Ramos (cell line): Measurements from ENCODE around the gene NFIB.

Experiments
- in situ Hi-C: fragments of 300-500 bp; cut with MboI; formaldehyde crosslinking; loops from one replicate; pipeline ENCODE4 v1.14.3; 2022; ENCODE audit warnings: low sequenced_read_pairs; ENCODE audit not compliant: unreplicated experiment

The NFIB gene

GRCh38 chr9:14170392-14170931 is 143.5 kb downstream of the NFIB start:
- in situ Hi-C loops = no loop called here

GRCh38 chr9:14168381-14168780 is 145.6 kb downstream of the NFIB start:
- in situ Hi-C loops = no loop called here

- in situ Hi-C loops = no loop called here
Measured at GRCh38 chr9:14165376-14166035, 148.4 kb downstream of the NFIB start.

GRCh38 chr9:14164908-14165307 is 149.0 kb downstream of the NFIB start:
- in situ Hi-C loops = no loop called here

GRCh38 chr9:14159440-14160216 is 154.3 kb downstream of the NFIB start:
- in situ Hi-C loops = no loop called here

GRCh38 chr9:14158916-14159315 is 155.0 kb downstream of the NFIB start:
- in situ Hi-C loops = no loop called here

GRCh38 chr9:14158136-14158813 is 155.7 kb downstream of the NFIB start:
- in situ Hi-C loops = no loop called here

- in situ Hi-C loops = no loop called here
Measured at GRCh38 chr9:14157191-14157590, 156.8 kb downstream of the NFIB start.

- in situ Hi-C loops = no loop called here
Measured at GRCh38 chr9:14156046-14156445, 157.9 kb downstream of the NFIB start.

- in situ Hi-C loops = no loop called here
Measured at GRCh38 chr9:14155237-14155636, 158.7 kb downstream of the NFIB start.

- in situ Hi-C loops = no loop called here
Measured at GRCh38 chr9:14153310-14153720, 160.6 kb downstream of the NFIB start.

- in situ Hi-C loops = no loop called here
Measured at GRCh38 chr9:14151451-14151850, 162.5 kb downstream of the NFIB start.

- in situ Hi-C loops = no loop called here
Measured at GRCh38 chr9:14148501-14149103, 165.3 kb downstream of the NFIB start.

GRCh38 chr9:14147738-14148137 is 166.2 kb downstream of the NFIB start:
- in situ Hi-C loops = no loop called here

GRCh38 chr9:14146201-14146874 is 167.6 kb downstream of the NFIB start:
- in situ Hi-C loops = no loop called here

- in situ Hi-C loops = no loop called here
Measured at GRCh38 chr9:14144215-14144614, 169.7 kb downstream of the NFIB start.

- in situ Hi-C loops = no loop called here
Measured at GRCh38 chr9:14141699-14142098, 172.2 kb downstream of the NFIB start.

- in situ Hi-C loops = no loop called here
Measured at GRCh38 chr9:14140096-14140697, 173.7 kb downstream of the NFIB start.

GRCh38 chr9:14139287-14139686 is 174.7 kb downstream of the NFIB start:
- in situ Hi-C loops = no loop called here
